ENCODE results near the gene COMT. TPM values are rescaled to one million over a fixed set of nuclear protein-coding genes. Genes with fewer than 3 reads are reported as not detected.

The COMT gene
- total RNA-seq, 1 experiment from 2014 or later: 108 TPM

GRCh38 chr22:20002128-20002527 lies 60.6 kb downstream of the COMT start:
- H3K27ac ChIP-seq (ENCODE audit: low read length): no peak overlapping the region
- TF ChIP-seq CTCF (IDR thresholded peaks at IDR 0.05) (no peak), POLR2AphosphoS5 (IDR thresholded peaks at IDR 0.05; ENCODE audit: low read depth, low read length) (no peak), REST (IDR thresholded peaks at IDR 0.05; ENCODE audit: insufficient read depth in 1 of 2, low read depth in 2 of 2, low read length in 1 of 2) (no peak), TCF7L2 (IDR thresholded peaks at IDR 0.05; ENCODE audit: low read depth, low read length) (no peak), SIN3A (IDR thresholded peaks at IDR 0.05; ENCODE audit: borderline replicate concordance, insufficient read depth, low read depth, low read length) (no peak)
- CTCF ChIA-PET: no interaction called here
- no peak overlapping the region for H3K4me3 ChIP-seq (ENCODE audit: low read depth in 2 of 2, low read length in 2 of 2)
- intact Hi-C loops (cut with micrococcal nuclease; ENCODE audit: unreplicated experiment) (no loop called here), in situ Hi-C loops (cut with HindIII; ENCODE audit: low pct_unique_long_range_greater_than_20kb, low sequenced_read_pairs) (no loop called here)
- no peaks in the 10 kb centered on the region for H3K27me3 ChIP-seq (ENCODE audit: control insufficient read depth, insufficient read depth, low read length)
- BruUV-seq (replicated peaks): no TSS peak
- H3K4me1 ChIP-seq (ENCODE audit: control insufficient read depth, insufficient read depth, low read length): 0 out of 2 replicates have a peak, but pooled peaks cover 3% of the 10 kb centered on the region
- peaks cover 8% of the 10 kb centered on the region; the same call in 1 of the 2 replicates for H3K9me3 ChIP-seq (ENCODE audit: control insufficient read depth, insufficient read depth, low read depth, low read length)
- H3K36me3 ChIP-seq (ENCODE audit: control insufficient read depth, insufficient read depth, low read length): no peaks in the 10 kb centered on the region
- ATAC-seq: no peak
- no peak for DNase-seq (ENCODE audit: low read depth, low spot score)
- POLR2A ChIA-PET: interaction anchor here (0.6 kb wide), 1 partner anchor 578 kb away, joined by 4 read pairs; no protein-coding TSS in a partner anchor

- DNase-seq (ENCODE audit: low read depth, low spot score): no peak
- Histone ChIP-seq H3K9me3 (ENCODE audit: control insufficient read depth, insufficient read depth, low read depth, low read length) (peaks cover 8% of the 10 kb centered on the region; the same call in 1 of the 2 replicates), H3K4me3 (ENCODE audit: low read depth in 2 of 2, low read length in 2 of 2) (no peak overlapping the region), H3K36me3 (ENCODE audit: control insufficient read depth, insufficient read depth, low read length) (no peaks in the 10 kb centered on the region), H3K27ac (ENCODE audit: low read length) (no peak overlapping the region), H3K27me3 (ENCODE audit: control insufficient read depth, insufficient read depth, low read length) (no peaks in the 10 kb centered on the region), H3K4me1 (ENCODE audit: control insufficient read depth, insufficient read depth, low read length) (0 out of 2 replicates have a peak, but pooled peaks cover 3% of the 10 kb centered on the region)
- ATAC-seq: no peak
- POLR2A ChIA-PET: no interaction called here
- TF ChIP-seq SIN3A (IDR thresholded peaks at IDR 0.05; ENCODE audit: borderline replicate concordance, insufficient read depth, low read depth, low read length): no peak
- TF ChIP-seq REST (IDR thresholded peaks at IDR 0.05; ENCODE audit: insufficient read depth in 1 of 2, low read depth in 2 of 2, low read length in 1 of 2): no peak
- no peak for TF ChIP-seq CTCF (IDR thresholded peaks at IDR 0.05)
- no peak for TF ChIP-seq TCF7L2 (IDR thresholded peaks at IDR 0.05; ENCODE audit: low read depth, low read length)
- TF ChIP-seq POLR2AphosphoS5 (IDR thresholded peaks at IDR 0.05; ENCODE audit: low read depth, low read length): no peak
- in situ Hi-C loops (cut with HindIII; ENCODE audit: low pct_unique_long_range_greater_than_20kb, low sequenced_read_pairs) (no loop called here), intact Hi-C loops (cut with micrococcal nuclease; ENCODE audit: unreplicated experiment) (no loop called here)
- CTCF ChIA-PET: no interaction called here
- BruUV-seq (replicated peaks): no TSS peak
These were observed 61.1 kb downstream of the COMT start for GRCh38 chr22:20002636-20003035.

All from Panc1 (cell line).